Fibroblast of gingiva (primary cell): Measurements from ENCODE around the gene KRTAP4-16.
"Not testable (repeated sequence)": the region's sequence is repeated elsewhere in the genome, so short reads cannot be mapped to it uniquely, and the experiment has no call there.

Experiments
- DNase-seq: peaks from one replicate; pipeline ENCODE4 v3.0.0-alpha.2; 2011; ENCODE audit warnings: low read depth

KRTAP4-16 gene

GRCh38 chr17:41073676-41074075 is 28.3 kb downstream of the KRTAP4-16 start:
- no peak for DNase-seq

GRCh38 chr17:41071606-41072360 is 30.2 kb downstream of the KRTAP4-16 start:
- DNase-seq = no peak

- DNase-seq = no peak
These were observed 33.0 kb downstream of the KRTAP4-16 start for GRCh38 chr17:41069031-41069430.

- peak; percentile 45 for DNase-seq
These were observed 34.7 kb downstream of the KRTAP4-16 start for GRCh38 chr17:41067281-41067680.

GRCh38 chr17:41065829-41066624 is 36.0 kb downstream of the KRTAP4-16 start, which contains the start of gene KRTAP2-4:
TSS of gene KRTAP2-4 (minus strand) at chr17:41065879. CDS start at chr17:41065845, 34 bp downstream.
- DNase-seq = peak; percentile 33

GRCh38 chr17:41065016-41065689 is 36.9 kb downstream of the KRTAP4-16 start:
- not testable (repeated sequence) for DNase-seq

- no peak for DNase-seq
These were observed 37.7 kb downstream of the KRTAP4-16 start for GRCh38 chr17:41064301-41064700.

GRCh38 chr17:41063449-41063848 is 38.6 kb downstream of the KRTAP4-16 start:
- no peak for DNase-seq

GRCh38 chr17:41061964-41062363 is 40.0 kb downstream of the KRTAP4-16 start:
- peak; percentile 92 for DNase-seq

- peak; percentile 90 for DNase-seq
These were observed 41.9 kb downstream of the KRTAP4-16 start, which contains the start of gene KRTAP2-3 for GRCh38 chr17:41060052-41060604. TSS of gene KRTAP2-3 (minus strand) at chr17:41060114. CDS start at chr17:41060050, 64 bp downstream.

- peak; percentile 83 for DNase-seq
These were observed 42.5 kb downstream of the KRTAP4-16 start for GRCh38 chr17:41059276-41060051.

GRCh38 chr17:41058741-41059140 is 43.3 kb downstream of the KRTAP4-16 start:
- no peak for DNase-seq

GRCh38 chr17:41057547-41057946 is 44.5 kb downstream of the KRTAP4-16 start:
- DNase-seq = no peak

GRCh38 chr17:41055130-41055529 is 46.9 kb downstream of the KRTAP4-16 start, which contains the start of gene KRTAP2-2:
TSS of gene KRTAP2-2 (minus strand) at chr17:41055230. CDS start at chr17:41055211, 19 bp downstream.
- DNase-seq = not testable (repeated sequence)

- DNase-seq = not testable (repeated sequence)
These were observed 47.5 kb downstream of the KRTAP4-16 start for GRCh38 chr17:41054556-41054955.

- DNase-seq = no peak
These were observed 48.0 kb downstream of the KRTAP4-16 start for GRCh38 chr17:41054025-41054424.

GRCh38 chr17:41052566-41052965 is 49.4 kb downstream of the KRTAP4-16 start:
- no peak for DNase-seq
